MM.1S (cell line): Measurements from ENCODE around the gene EXOSC5.

ENCODE experiments used
- CTCF ChIP-seq: fragments of 300-600 bp; sonication (generic); IDR thresholded peaks from 2 replicates; pipeline ENCODE4 v1.5.1; 2016; ENCODE audit warnings: antibody characterized with exemption, low read length, mixed read lengths
- EZH2 ChIP-seq: fragments of 300-600 bp; sonication (generic); optimal IDR thresholded peaks from 2 replicates; pipeline ENCODE3; 2017; ENCODE audit warnings: low read depth, mild to moderate bottlenecking, antibody characterized with exemption, low read length, mixed read lengths
- EZH2phosphoT487 ChIP-seq: fragments of 300-600 bp; sonication (generic); IDR thresholded peaks from 2 replicates; pipeline ENCODE4 v1.6.1; 2018; ENCODE audit warnings: antibody characterized with exemption, low read length

- TF ChIP-seq CTCF (no peak), EZH2phosphoT487 (no peak), EZH2 (no peak)
These were observed 38.9 kb upstream of the EXOSC5 start for GRCh38 chr19:41435936-41436673.
